ENCODE measurements around the gene RAC2.

DNA sequence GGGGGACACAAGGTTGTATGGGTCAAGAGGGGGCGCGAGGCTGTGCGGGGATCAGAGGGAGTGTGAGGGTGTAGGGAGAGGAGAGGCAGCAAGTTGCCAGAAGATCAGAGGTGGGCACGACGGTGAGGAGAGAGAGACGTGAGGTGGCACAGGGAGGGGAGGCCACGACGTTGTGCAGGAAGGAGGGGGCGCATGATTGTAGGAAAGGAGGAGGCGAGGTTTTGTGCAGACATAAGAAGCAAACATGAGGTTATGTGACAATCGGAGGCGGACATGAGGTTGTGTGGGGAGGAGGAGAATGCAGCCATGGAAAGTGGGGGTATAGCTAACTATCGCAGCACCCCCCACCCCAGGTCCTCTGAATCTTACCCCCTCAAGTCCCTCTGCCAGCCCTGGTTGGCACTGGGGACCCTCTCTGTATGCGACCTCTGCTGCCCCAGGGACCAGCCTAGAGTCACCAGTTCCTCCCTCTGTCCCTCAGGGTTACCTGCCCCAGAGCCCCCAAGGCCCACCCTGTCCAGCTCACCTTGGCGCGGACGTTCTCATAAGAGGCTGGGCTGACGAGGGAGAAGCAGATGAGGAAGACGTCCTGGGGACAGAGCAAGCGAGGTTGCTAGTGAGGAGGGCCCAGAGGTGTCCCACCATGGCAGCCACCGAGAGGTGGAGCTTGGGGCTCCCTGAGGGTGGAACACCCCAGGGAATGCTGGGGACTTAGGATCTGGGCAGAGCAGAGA is 12.5 kb downstream of the RAC2 start:
- TF ChIP-seq FOXS1 (CRISPR knock-in tag; IDR thresholded peaks at IDR 0.05) (no peak), RCOR1 (IDR thresholded peaks at IDR 0.05; ENCODE audit: low read depth, low read length) (no peak), EP300 (IDR thresholded peaks at IDR 0.05) (no peak), HDAC2 (IDR thresholded peaks at IDR 0.05) (no peak)
- TF ChIP-seq, protein P1, sequence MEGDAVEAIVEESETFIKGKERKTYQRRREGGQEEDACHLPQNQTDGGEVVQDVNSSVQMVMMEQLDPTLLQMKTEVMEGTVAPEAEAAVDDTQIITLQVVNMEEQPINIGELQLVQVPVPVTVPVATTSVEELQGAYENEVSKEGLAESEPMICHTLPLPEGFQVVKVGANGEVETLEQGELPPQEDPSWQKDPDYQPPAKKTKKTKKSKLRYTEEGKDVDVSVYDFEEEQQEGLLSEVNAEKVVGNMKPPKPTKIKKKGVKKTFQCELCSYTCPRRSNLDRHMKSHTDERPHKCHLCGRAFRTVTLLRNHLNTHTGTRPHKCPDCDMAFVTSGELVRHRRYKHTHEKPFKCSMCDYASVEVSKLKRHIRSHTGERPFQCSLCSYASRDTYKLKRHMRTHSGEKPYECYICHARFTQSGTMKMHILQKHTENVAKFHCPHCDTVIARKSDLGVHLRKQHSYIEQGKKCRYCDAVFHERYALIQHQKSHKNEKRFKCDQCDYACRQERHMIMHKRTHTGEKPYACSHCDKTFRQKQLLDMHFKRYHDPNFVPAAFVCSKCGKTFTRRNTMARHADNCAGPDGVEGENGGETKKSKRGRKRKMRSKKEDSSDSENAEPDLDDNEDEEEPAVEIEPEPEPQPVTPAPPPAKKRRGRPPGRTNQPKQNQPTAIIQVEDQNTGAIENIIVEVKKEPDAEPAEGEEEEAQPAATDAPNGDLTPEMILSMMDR (IDR thresholded peaks at IDR 0.05), result no peak
- TF ChIP-seq, protein P2, sequence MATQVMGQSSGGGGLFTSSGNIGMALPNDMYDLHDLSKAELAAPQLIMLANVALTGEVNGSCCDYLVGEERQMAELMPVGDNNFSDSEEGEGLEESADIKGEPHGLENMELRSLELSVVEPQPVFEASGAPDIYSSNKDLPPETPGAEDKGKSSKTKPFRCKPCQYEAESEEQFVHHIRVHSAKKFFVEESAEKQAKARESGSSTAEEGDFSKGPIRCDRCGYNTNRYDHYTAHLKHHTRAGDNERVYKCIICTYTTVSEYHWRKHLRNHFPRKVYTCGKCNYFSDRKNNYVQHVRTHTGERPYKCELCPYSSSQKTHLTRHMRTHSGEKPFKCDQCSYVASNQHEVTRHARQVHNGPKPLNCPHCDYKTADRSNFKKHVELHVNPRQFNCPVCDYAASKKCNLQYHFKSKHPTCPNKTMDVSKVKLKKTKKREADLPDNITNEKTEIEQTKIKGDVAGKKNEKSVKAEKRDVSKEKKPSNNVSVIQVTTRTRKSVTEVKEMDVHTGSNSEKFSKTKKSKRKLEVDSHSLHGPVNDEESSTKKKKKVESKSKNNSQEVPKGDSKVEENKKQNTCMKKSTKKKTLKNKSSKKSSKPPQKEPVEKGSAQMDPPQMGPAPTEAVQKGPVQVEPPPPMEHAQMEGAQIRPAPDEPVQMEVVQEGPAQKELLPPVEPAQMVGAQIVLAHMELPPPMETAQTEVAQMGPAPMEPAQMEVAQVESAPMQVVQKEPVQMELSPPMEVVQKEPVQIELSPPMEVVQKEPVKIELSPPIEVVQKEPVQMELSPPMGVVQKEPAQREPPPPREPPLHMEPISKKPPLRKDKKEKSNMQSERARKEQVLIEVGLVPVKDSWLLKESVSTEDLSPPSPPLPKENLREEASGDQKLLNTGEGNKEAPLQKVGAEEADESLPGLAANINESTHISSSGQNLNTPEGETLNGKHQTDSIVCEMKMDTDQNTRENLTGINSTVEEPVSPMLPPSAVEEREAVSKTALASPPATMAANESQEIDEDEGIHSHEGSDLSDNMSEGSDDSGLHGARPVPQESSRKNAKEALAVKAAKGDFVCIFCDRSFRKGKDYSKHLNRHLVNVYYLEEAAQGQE (IDR thresholded peaks at IDR 0.05), result no peak
